ENCODE results near the gene TSNAX. TPM values are rescaled to one million over a fixed set of nuclear protein-coding genes. Genes with fewer than 3 reads are reported as not detected.

TSNAX gene
- total RNA-seq, 1 donor from 2014 or later, result 36.0 TPM

GRCh38 chr1:231603598-231604275 is 75.3 kb downstream of the TSNAX start:
- DNase-seq, result peak; percentile 29

GRCh38 chr1:231604276-231604621 is 75.8 kb downstream of the TSNAX start:
- DNase-seq, result no peak

GRCh38 chr1:231605149-231606100 is 77.0 kb downstream of the TSNAX start:
- no peak for DNase-seq

DNA sequence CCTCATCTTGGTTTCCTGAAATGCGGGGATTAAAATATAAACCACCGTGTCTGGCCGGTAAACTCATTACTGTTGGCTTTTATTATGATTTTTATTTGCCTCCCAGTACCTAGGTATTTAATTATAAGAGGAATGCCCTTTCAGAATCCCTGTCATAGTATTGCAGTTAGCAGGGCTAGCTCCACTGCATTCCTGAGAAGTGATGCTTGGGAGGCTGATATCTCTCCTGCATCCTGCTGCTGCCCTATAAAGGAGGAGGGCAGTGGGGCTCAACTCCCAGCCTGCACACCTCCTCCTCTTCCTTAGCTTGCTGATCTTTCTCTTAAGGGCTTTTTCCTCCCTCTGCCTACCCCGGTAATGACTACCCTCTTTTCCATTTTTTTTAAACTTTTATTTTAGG is 78.2 kb downstream of the TSNAX start:
- DNase-seq, result no peak

DNA sequence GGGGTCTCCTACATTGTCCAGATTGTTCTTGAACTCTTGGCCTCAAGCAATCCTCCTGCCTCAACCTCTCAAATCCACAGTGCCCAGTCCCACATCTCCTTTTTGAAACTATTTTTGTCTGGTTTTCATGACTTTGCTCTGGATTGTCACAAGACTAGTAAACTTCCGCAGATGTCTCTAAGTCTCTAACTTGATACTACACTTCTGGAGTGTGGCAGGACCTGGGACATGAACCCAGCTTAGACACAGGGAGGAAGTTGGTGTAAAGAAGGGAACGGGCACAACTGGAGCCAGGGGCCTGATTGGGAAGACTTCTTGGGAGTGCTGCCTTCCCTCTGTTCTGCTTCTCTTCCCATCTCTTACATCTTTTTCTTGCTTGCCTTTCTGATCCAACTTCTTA is 81.9 kb downstream of the TSNAX start:
- no peak for DNase-seq

DNA sequence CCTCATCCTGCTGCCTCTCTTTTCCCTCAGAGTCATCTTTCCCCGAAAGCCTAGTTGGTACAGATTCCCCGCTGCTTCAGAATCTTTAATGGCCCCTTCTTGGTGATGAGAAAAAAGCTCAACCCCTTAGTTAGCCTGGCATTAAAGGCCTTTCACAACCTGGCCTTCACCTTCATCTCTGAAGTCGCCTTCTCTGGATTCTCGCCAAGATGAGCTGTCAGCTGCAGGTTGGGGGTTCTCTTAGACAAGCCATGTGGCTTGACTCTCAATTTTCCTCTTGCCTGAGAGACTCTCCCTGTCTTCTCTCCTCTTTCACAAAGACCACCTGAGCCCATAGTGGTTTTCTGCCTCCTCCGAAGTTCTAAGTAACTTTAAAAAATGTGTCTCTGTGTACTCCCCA is 82.6 kb downstream of the TSNAX start:
- no peak for DNase-seq

- no peak for DNase-seq
Observed at GRCh38 chr1:231611851-231612250, 83.4 kb downstream of the TSNAX start.

DNA sequence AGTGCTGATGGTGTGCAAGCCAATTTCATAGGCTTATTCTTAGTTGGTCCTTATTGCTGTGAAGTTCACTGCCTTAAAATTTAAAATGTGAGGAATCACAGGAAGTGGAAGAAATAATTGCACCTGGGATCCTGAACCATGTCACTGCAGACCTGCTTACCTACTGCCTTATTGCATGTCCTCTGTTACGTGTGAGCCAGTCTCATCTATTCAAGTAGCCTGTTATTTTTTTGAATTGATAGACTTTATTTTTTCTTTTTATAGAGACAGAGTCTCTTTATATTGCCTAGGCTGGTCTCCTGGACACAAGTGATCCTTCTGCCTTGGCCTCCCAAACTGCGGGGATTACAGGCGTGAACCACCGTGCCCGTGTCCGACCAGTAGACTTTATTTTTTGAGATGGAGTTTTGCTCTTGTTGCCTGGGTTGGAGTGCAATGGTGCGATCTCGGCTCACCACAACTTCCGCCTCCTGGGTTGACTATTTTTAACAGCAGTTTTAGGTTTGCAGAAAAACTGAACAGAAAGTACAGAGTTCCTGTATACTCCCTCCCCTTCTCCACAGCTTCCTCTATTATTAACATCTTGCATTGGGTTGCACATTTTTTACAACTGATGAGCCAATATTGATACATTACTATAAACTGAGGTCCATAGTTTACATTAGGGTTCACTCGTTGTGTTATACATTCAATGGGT is 84.1 kb downstream of the TSNAX start:
- no peak for DNase-seq

GRCh38 chr1:231613419-231614349 is 85.2 kb downstream of the TSNAX start:
- DNase-seq, result no peak

Other genes starting within 250 kb of the TSNAX start
- 18.3 TPM for gene EXOC8, start 190.8 kb upstream of the TSNAX start, total RNA-seq
- 10.2 TPM for gene SPRTN, start 190.4 kb upstream of the TSNAX start, total RNA-seq
- gene EGLN1, start 106.4 kb upstream of the TSNAX start, total RNA-seq, result 45.3 TPM
- 13.9 TPM for gene DISC1, start 98.1 kb downstream of the TSNAX start, total RNA-seq

All from skin of body (tissue), 2 donors.